Activated CD8-positive, alpha-beta T cell treated with anti-CD3 and anti-CD28 coated beads for 36 hours (primary cell): ENCODE results near the gene ACTN1. TPM values are rescaled to one million over a fixed set of nuclear protein-coding genes. Genes with fewer than 3 reads are reported as not detected.
A peak's percentile ranks its signal among the peaks of the same experiment; 100 is the strongest.
"Not testable (repeated sequence)": the region's sequence is repeated elsewhere in the genome, so short reads cannot be mapped to it uniquely, and the experiment has no call there.

Experiments
- ATAC-seq: fragments of 200-7000 bp; cut with Tn5 transposase; one replicate; pipeline ENCODE4 v1.10.0; 2021; ENCODE audit warnings: mild to moderate bottlenecking, moderate library complexity
- CTCF ChIA-PET: fragments of 350-600 bp; sonication (Branson Sonifier 250); formaldehyde crosslinking; loops from one replicate; lab custom pipeline; 2021; ENCODE audit warnings: antibody characterized with exemption; lab: Charles Lee
- POLR2A ChIA-PET: fragments of 350-600 bp; sonication (Branson Sonifier 250); formaldehyde crosslinking; loops from one replicate; lab custom pipeline; 2021; ENCODE audit warnings: antibody characterized with exemption; lab: Charles Lee
- DNase-seq: peaks from one replicate; pipeline ENCODE4 v3.0.0-alpha.2; 2020
- H3K27ac Mint-ChIP-seq: one replicate; pipeline ENCODE4 v1.8.0; 2021; ENCODE audit warnings: mild to moderate bottlenecking, mixed read lengths
- H3K27me3 Mint-ChIP-seq: one replicate; pipeline ENCODE4 v1.8.0; 2021; ENCODE audit warnings: mixed read lengths
- H3K36me3 Mint-ChIP-seq: one replicate; pipeline ENCODE4 v1.8.0; 2021; ENCODE audit warnings: low read depth, mixed read lengths
- H3K4me1 Mint-ChIP-seq: one replicate; pipeline ENCODE4 v1.8.0; 2021; ENCODE audit warnings: low read depth, mixed read lengths
- H3K4me3 Mint-ChIP-seq: one replicate; pipeline ENCODE4 v1.8.0; 2021; ENCODE audit warnings: mild to moderate bottlenecking, moderate library complexity, mixed read lengths
- H3K9me3 Mint-ChIP-seq: one replicate; pipeline ENCODE4 v1.8.0; 2021; ENCODE audit warnings: mixed read lengths
- CTCF ChIP-seq: fragments of 200-600 bp; IDR thresholded peaks from one replicate; pipeline ENCODE4 v1.8.0; 2022; ENCODE audit warnings: antibody characterized with exemption, mild to moderate bottlenecking
- intact Hi-C: fragments of 100-400 bp; cut with micrococcal nuclease; formaldehyde crosslinking; loops from one replicate; pipeline ENCODE4 v1.10.0; 2022
- total RNA-seq, 2 experiments: library from RNA; stranded (reverse); gene quantifications; one replicate each; pipeline ENCODE4 v1.2.3, GENCODE V29; 2021

Gene ACTN1
- total RNA-seq, 2 experiments from 2014 or later, result 214 TPM

DNA sequence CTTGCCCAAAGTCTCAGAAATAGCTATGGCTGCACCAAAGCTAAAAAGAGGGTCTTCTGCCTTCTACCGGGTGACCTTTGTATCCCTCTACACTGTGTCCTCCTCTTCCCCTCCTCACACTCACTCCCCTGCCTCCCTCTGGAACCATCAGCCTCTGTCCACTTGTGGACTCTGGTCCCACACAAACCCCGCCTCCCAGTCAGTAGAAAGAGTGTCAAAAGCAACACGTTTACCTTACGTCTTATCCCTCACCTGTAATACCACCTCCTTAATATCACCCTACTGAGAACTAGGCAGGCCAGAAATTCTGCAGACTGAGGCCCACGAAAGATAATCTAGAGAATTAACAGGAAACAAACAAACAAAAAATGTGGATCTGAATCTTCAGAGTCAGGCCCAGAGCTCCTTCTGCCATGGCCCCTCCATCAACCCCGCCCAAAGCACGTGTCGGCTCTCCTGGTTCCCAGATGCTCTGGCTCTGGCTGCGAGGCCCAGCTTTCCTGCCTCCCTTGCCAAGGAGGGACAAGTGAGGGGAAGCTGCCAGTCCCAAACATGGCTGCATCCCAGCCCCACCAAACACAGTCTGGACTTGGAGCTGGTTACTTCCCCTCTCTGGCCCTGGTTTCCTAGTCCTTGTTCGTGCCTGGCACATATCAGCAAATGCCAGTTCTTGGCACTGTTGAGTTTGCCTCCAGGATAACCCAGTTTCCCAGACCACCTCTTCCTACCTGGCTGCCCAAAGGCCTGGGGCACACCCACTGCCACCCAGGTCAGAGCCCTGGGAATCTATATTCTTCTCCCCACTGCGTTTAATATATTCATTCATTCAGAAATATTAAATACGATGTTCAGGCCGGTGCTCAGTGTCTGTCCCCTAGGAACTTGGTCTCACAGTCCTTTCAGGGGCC lies 2.7 kb downstream of the ACTN1 start:
- peak overlapping the region; percentile 89 for H3K27ac Mint-ChIP-seq
- peaks cover 21% of the 10 kb centered on the region for H3K9me3 Mint-ChIP-seq
- H3K4me3 Mint-ChIP-seq, result peak overlapping the region; percentile 83
- peaks cover 61% of the 10 kb centered on the region for H3K36me3 Mint-ChIP-seq
- ChIA-PET CTCF (interaction anchor here (0.7 to 3.2 kb wide), 7 partner anchors 12 to 114 kb away, joined by 3 to 19 read pairs (median 3); no protein-coding TSS in a partner anchor), POLR2A (interaction anchor here (0.8 to 3.9 kb wide), 7 partner anchors 8 to 64 kb away, joined by 3 to 23 read pairs (median 4); no protein-coding TSS in a partner anchor)
- intact Hi-C loops, result no loop called here
- peaks cover 57% of the 10 kb centered on the region for H3K4me1 Mint-ChIP-seq
- no peaks in the 10 kb centered on the region for H3K27me3 Mint-ChIP-seq
- TF ChIP-seq CTCF, result no peak
- ATAC-seq (no peak), DNase-seq (no peak)

GRCh38 chr14:68975667-68976066 lies 3.4 kb downstream of the ACTN1 start:
- peak overlapping the region; percentile 83 for H3K4me3 Mint-ChIP-seq
- ATAC-seq, result no peak
- no peaks in the 10 kb centered on the region for H3K27me3 Mint-ChIP-seq
- CTCF ChIA-PET, result interaction anchor here (0.7 to 3.2 kb wide), 5 partner anchors 11 to 112 kb away, joined by 3 to 19 read pairs (median 3); no protein-coding TSS in a partner anchor
- TF ChIP-seq CTCF, result no peak
- peak overlapping the region; percentile 89 for H3K27ac Mint-ChIP-seq
- peaks cover 64% of the 10 kb centered on the region for H3K36me3 Mint-ChIP-seq
- POLR2A ChIA-PET, result interaction anchor here (3.9 kb wide), 1 partner anchor 20 kb away, joined by 20 read pairs; no protein-coding TSS in a partner anchor
- no peak for DNase-seq
- intact Hi-C loops, result no loop called here
- H3K4me1 Mint-ChIP-seq, result peaks cover 60% of the 10 kb centered on the region
- H3K9me3 Mint-ChIP-seq, result peaks cover 21% of the 10 kb centered on the region

DNA sequence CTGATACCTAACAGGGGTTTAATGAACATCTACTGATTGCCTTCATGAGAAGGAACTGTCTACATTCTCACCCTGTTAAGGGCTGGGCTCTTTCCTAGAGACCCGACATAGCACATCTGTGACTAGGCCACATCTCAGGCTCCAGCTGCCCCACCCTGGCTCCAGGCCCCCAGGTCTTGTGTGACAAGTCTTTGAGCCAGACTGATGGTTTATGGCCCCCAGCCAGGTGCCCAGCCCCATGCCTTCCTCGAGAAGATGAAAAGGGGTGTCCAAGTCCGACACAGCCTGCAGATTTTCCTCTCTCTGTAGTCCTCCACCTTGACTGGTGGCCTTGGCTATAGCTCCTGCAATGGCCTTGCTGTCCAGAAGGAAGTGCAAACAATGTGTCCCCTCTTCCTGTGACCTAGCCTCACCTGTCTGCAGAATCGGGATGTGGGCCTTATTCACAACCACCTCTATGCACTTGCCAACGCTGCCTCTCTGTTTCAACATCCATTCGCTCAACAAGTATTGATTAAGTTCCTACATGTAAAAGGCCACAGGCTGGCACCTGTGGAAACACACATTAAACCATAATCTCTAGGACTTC lies 4.2 kb downstream of the ACTN1 start:
- H3K27me3 Mint-ChIP-seq, result no peaks in the 10 kb centered on the region
- H3K36me3 Mint-ChIP-seq, result peaks cover 68% of the 10 kb centered on the region
- H3K4me3 Mint-ChIP-seq, result peak overlapping the region; percentile 83
- peaks cover 61% of the 10 kb centered on the region for H3K4me1 Mint-ChIP-seq
- DNase-seq (no peak), ATAC-seq (no peak)
- CTCF ChIA-PET, result interaction anchor here (0.8 to 2.1 kb wide), 4 partner anchors 10 to 111 kb away, joined by 3 to 7 read pairs (median 3); no protein-coding TSS in a partner anchor
- no peak for TF ChIP-seq CTCF
- peak overlapping the region; percentile 89 for H3K27ac Mint-ChIP-seq
- H3K9me3 Mint-ChIP-seq, result peaks cover 21% of the 10 kb centered on the region
- POLR2A ChIA-PET, result interaction anchor here (1.4 to 3.9 kb wide), 2 partner anchors 9 to 19 kb away, joined by 5 to 20 read pairs; no protein-coding TSS in a partner anchor
- intact Hi-C loops, result no loop called here

DNA sequence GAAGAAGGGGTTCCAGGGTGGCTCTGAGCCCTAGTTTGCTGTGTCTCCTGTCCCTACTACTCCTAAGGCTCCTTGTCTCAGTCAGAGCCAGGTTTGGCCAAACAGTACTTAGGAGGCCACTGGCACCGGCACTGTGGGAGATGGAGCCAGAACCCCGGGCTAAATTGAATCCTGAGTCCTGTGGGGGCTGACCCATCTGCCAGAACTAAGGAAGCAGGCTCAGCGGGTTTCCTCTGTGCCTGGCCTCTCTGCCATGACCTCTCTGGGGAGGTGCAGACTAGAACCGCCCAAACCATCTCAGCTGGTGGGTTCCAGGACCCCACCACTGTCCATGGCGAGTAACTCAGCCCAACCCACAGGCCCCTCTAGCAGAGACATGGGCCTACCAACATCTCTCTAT lies 5.5 kb downstream of the ACTN1 start:
- ATAC-seq, result no peak

GRCh38 chr14:68973219-68973565 lies 5.9 kb downstream of the ACTN1 start:
- H3K4me1 Mint-ChIP-seq, result peaks cover 78% of the 10 kb centered on the region
- intact Hi-C loops, DNase-seq, H3K27ac Mint-ChIP-seq, H3K27me3 Mint-ChIP-seq, ATAC-seq, H3K4me3 Mint-ChIP-seq: not testable (repeated sequence)
- ChIA-PET POLR2A (interaction anchor here (1.2 kb wide), 1 partner anchor 22 kb away, joined by 3 read pairs; no protein-coding TSS in a partner anchor), CTCF (interaction anchor here (0.8 kb wide), 1 partner anchor 487 kb away, joined by 3 read pairs; no protein-coding TSS in a partner anchor)
- H3K9me3 Mint-ChIP-seq, result peaks cover 21% of the 10 kb centered on the region
- H3K36me3 Mint-ChIP-seq, result peaks cover 70% of the 10 kb centered on the region

More for the DNA sequence above, 5.5 kb downstream of the ACTN1 start:
- intact Hi-C loops, result no loop called here
- Mint-ChIP-seq H3K36me3 (peaks cover 70% of the 10 kb centered on the region), H3K9me3 (peaks cover 21% of the 10 kb centered on the region), H3K27me3 (no peaks in the 10 kb centered on the region), H3K27ac (no peak overlapping the region), H3K4me3 (no peak overlapping the region), H3K4me1 (peaks cover 73% of the 10 kb centered on the region)
- CTCF ChIA-PET, result no interaction called here
- no peak for DNase-seq
- POLR2A ChIA-PET, result no interaction called here
- TF ChIP-seq CTCF, result no peak
